ENCODE results near the gene TNS1.

GRCh38 chr2:217853961-217854360 lies 148.8 kb downstream of the TNS1 start:
- TF ChIP-seq CTCF (IDR thresholded peaks at IDR 0.05) (no peak), POLR2A (IDR thresholded peaks at IDR 0.05) (no peak)

Measured in lower leg skin (tissue), 3 donors.